Stimulated activated CD8-positive, alpha-beta memory T cell treated with anti-CD3 and anti-CD28 coated beads, Interleukin-12 subunit alpha, Interleukin-12 subunit beta, amount 100 ng/mL, for 24 hours (primary cell): ENCODE results near the gene SNAPC5.

Experiments used
- DNase-seq: peaks from one replicate; pipeline ENCODE4 v3.0.0-alpha.2; 2020; ENCODE audit errors: extremely low read depth

Gene SNAPC5

GRCh38 chr15:66459818-66460615 is 37.5 kb downstream of the SNAPC5 start:
- no peak for DNase-seq

GRCh38 chr15:66456211-66456610 is 41.4 kb downstream of the SNAPC5 start:
- DNase-seq: no peak

GRCh38 chr15:66454143-66454542 is 43.4 kb downstream of the SNAPC5 start:
- no peak for DNase-seq

- DNase-seq: no peak
Measured at GRCh38 chr15:66452971-66453580, 44.5 kb downstream of the SNAPC5 start.

- DNase-seq: no peak
Measured at GRCh38 chr15:66452420-66452819, 45.1 kb downstream of the SNAPC5 start.
